Spleen (tissue), 7 donors: ENCODE data around the gene DMRTA2.

Source experiments
- POLR2AphosphoS5 ChIP-seq, 3 donors: sonication (generic); formaldehyde crosslinking; IDR thresholded peaks; one replicate each; pipeline ENCODE4 v1.5.1; 2017; ENCODE audit warnings: antibody characterized with exemption in 3 of 3
- TF ChIP-seq, protein P1 (sequence below), 11 experiments: fragments of 200-600 bp in 7 of 11; fragments of 450-650 bp in 4 of 11; sonication (generic) in 4 of 11; IDR thresholded peaks in 8 of 11; conservative IDR thresholded peaks in 3 of 11; 1 replicate in 7 of 11; 2 replicates in 4 of 11; pipeline versions ENCODE4 v1.4.0 to v1.8.0; 2016 to 2021; ENCODE audit warnings: antibody characterized with exemption in 11 of 11, inconsistent platforms in 4 of 11, mild to moderate bottlenecking in 1 of 11
- donor health status: DM: no; HTN: no; CAD: no; lungs with moderate emphysema.
- donor health status: DM: no; HTN: no; CAD: no.
- donor health status: DM: no; HTN: no; CAD: no.

DNA sequence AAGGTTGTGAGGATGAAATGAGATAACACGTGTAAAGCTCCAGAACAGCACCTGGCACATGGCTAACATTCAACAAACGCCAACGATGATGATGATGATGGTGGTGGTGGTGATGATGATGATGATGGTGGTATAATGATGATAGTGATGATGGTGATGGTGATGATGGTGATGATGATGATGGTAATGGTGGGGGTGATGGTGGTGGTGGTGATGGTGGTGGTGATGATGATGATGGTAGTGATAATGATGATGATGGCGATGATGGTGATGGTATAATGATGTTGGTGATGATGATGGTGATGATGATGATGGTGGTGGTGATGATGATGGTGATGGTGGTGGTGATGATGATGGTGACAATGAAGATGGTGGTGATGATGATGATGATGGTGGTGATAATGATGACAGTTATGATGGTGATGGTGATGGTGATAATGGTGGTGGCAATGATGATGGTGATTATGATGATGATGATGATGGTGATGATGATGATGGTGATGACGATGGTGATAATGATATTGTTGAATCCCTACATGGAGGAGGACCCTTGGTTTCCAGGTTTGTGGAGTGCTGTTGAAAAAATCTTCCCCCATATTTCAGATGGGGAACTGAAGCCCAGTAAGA lies 54.1 kb downstream of the DMRTA2 start:
- TF ChIP-seq, protein P1, sequence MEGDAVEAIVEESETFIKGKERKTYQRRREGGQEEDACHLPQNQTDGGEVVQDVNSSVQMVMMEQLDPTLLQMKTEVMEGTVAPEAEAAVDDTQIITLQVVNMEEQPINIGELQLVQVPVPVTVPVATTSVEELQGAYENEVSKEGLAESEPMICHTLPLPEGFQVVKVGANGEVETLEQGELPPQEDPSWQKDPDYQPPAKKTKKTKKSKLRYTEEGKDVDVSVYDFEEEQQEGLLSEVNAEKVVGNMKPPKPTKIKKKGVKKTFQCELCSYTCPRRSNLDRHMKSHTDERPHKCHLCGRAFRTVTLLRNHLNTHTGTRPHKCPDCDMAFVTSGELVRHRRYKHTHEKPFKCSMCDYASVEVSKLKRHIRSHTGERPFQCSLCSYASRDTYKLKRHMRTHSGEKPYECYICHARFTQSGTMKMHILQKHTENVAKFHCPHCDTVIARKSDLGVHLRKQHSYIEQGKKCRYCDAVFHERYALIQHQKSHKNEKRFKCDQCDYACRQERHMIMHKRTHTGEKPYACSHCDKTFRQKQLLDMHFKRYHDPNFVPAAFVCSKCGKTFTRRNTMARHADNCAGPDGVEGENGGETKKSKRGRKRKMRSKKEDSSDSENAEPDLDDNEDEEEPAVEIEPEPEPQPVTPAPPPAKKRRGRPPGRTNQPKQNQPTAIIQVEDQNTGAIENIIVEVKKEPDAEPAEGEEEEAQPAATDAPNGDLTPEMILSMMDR (IDR thresholded peaks at IDR 0.05 in 8 of 11, conservative IDR thresholded peaks at IDR 0.05 in 3 of 11): no peak
- no peak for TF ChIP-seq POLR2AphosphoS5 (IDR thresholded peaks at IDR 0.05)
